Measurements from ENCODE around the gene RNF220. TPM values are rescaled to one million over a fixed set of nuclear protein-coding genes. Genes with fewer than 3 reads are reported as not detected.

The RNF220 gene
- total and polyA plus RNA-seq, 4 donors: 44.2 to 70.5 (median 52.8) TPM

- H3K4me1 ChIP-seq (ENCODE audit: control insufficient read depth in 1 of 2, insufficient read depth in 2 of 2, low read length in 2 of 2): no peaks in the 10 kb centered on the region
- no peak overlapping the region for H3K4me3 ChIP-seq (ENCODE audit: low read length in 2 of 2)
- no peaks in the 10 kb centered on the region for H3K9me3 ChIP-seq (ENCODE audit: control insufficient read depth, low read length)
- ATAC-seq (ENCODE audit: low FRiP score) (no peak), DNase-seq (no peak)
- H3K36me3 ChIP-seq (ENCODE audit: control insufficient read depth in 1 of 2, insufficient read depth in 2 of 2, low read length in 1 of 2): no peaks in the 10 kb centered on the region
- intact Hi-C loops (cut with DNase I): no loop called here
- 57 to 63% methylated on average over 1 of the region's 1 CpG for WGBS, 2 donors
- H3K27me3 ChIP-seq (ENCODE audit: control insufficient read depth in 1 of 2, insufficient read depth in 2 of 2, low read length in 1 of 2): no peaks in the 10 kb centered on the region
- H3K27ac ChIP-seq (ENCODE audit: low read depth in 1 of 2, low read length in 2 of 2): no peak overlapping the region
Observed at GRCh38 chr1:44515416-44515815, 110.4 kb downstream of the RNF220 start.

- Histone ChIP-seq H3K27ac (ENCODE audit: low read depth in 1 of 2, low read length in 2 of 2) (no peak overlapping the region), H3K27me3 (ENCODE audit: control insufficient read depth in 1 of 2, insufficient read depth in 2 of 2, low read length in 1 of 2) (no peaks in the 10 kb centered on the region), H3K4me3 (ENCODE audit: low read length in 2 of 2) (no peak overlapping the region), H3K9me3 (ENCODE audit: control insufficient read depth, low read length) (no peaks in the 10 kb centered on the region), H3K36me3 (ENCODE audit: control insufficient read depth in 1 of 2, insufficient read depth in 2 of 2, low read length in 1 of 2) (no peaks in the 10 kb centered on the region), H3K4me1 (ENCODE audit: control insufficient read depth in 1 of 2, insufficient read depth in 2 of 2, low read length in 2 of 2) (no peaks in the 10 kb centered on the region)
- ATAC-seq (ENCODE audit: low FRiP score): no peak
- WGBS, 2 donors: 72 to 74% methylated on average over 7 of the region's 7 CpGs
- DNase-seq: no peak
- intact Hi-C loops (cut with DNase I): no loop called here
Observed at GRCh38 chr1:44519035-44519676, 114.1 kb downstream of the RNF220 start.

DNA sequence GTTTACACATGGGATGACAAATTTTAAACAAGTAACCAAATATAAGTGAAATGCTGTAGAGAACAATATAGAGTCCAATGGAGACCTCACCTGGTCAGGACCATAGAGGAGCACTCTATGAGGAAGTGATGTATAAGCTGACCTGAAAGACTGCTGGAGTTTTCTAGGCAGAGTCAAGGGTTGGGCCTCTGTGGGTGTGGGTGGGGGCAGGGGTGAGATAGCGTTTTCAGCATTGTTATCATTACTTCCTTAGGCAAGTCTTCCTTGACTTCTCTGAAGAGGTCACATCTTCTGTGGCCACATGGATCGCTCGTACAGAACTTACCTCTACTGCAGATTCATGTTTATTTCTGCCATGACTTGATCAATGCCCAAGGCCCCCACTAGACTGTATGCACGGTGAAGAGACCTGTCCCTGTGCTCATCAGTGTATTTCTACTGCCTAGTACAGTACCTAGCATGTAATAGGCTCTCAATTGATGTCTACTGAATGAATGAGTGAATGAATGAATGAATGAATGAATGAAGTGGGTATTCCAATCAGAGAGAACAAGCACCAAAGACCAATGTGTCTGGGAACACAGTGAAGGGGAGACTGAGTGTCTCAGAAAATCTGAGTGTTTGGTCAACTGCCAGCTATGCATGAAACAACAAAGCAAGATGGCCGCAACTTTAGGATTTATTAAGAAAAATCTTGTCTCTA, 116.5 kb downstream of the RNF220 start:
- H3K9me3 ChIP-seq (ENCODE audit: control insufficient read depth, low read length): no peaks in the 10 kb centered on the region
- no peaks in the 10 kb centered on the region for H3K4me1 ChIP-seq (ENCODE audit: control insufficient read depth in 1 of 2, insufficient read depth in 2 of 2, low read length in 2 of 2)
- no peaks in the 10 kb centered on the region for H3K27me3 ChIP-seq (ENCODE audit: control insufficient read depth in 1 of 2, insufficient read depth in 2 of 2, low read length in 1 of 2)
- intact Hi-C loops (cut with DNase I): no loop called here
- no peak overlapping the region for H3K4me3 ChIP-seq (ENCODE audit: low read length in 2 of 2)
- no peaks in the 10 kb centered on the region for H3K36me3 ChIP-seq (ENCODE audit: control insufficient read depth in 1 of 2, insufficient read depth in 2 of 2, low read length in 1 of 2)
- ATAC-seq (ENCODE audit: low FRiP score): no peak
- no peak for DNase-seq
- WGBS, 2 donors: 76 to 87% methylated on average over 5 of the region's 5 CpGs
- no peak overlapping the region for H3K27ac ChIP-seq (ENCODE audit: low read depth in 1 of 2, low read length in 2 of 2)

- Histone ChIP-seq H3K4me3 (ENCODE audit: low read length in 2 of 2) (no peak overlapping the region), H3K27ac (ENCODE audit: low read depth in 1 of 2, low read length in 2 of 2) (no peak overlapping the region), H3K4me1 (ENCODE audit: control insufficient read depth in 1 of 2, insufficient read depth in 2 of 2, low read length in 2 of 2) (no peaks in the 10 kb centered on the region), H3K36me3 (ENCODE audit: control insufficient read depth in 1 of 2, insufficient read depth in 2 of 2, low read length in 1 of 2) (no peaks in the 10 kb centered on the region), H3K9me3 (ENCODE audit: control insufficient read depth, low read length) (no peaks in the 10 kb centered on the region), H3K27me3 (ENCODE audit: control insufficient read depth in 1 of 2, insufficient read depth in 2 of 2, low read length in 1 of 2) (no peaks in the 10 kb centered on the region)
- no peak for ATAC-seq (ENCODE audit: low FRiP score)
- intact Hi-C loops (cut with DNase I): no loop called here
- WGBS, 2 donors: 47 to 51% methylated on average over 23 of the region's 23 CpGs
- DNase-seq: no peak
Observed at GRCh38 chr1:44523593-44524591, 118.8 kb downstream of the RNF220 start.

DNA sequence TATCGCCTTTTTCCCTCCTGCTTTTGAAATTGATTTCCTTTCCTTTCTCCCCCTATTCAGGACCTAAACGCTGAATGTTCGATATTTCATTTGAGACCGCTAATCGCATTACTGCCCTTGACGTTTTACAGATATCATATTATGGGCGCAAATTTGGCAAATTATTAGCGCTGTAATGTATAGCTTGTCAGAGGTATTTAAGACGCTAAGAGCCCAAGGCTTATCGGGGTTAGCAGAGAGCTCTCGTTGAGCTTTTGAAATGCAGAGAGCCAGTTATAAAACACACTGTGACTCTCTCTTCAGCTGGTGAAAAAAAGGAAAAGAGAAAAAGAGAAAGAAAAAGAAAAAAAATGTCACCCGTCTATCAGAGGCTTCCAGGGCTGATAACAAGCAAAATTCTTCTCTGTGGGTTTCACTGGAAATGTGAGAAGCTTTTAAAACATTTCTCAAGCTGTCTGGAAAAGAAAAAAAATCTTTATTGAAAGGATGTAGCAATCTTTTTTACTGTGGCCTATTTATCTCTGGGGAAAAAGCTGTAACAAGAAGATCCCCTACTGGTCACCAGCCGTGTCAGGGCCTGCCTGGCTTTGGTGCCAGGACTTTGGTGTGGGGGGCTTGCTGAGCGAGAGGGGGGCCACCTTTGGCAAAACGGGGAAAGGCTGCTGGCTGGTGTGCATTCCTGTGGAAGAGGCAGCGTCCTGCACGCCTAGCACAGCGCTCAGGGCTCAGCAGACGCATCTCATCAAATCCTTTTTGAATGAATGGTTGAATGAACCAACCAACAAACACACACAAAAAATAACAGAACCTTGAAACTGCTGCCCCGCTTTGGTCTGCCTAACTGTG, 119.8 kb downstream of the RNF220 start:
- intact Hi-C loops (cut with DNase I): no loop called here
- 20 to 23% methylated on average over 20 of the region's 20 CpGs for WGBS, 2 donors

GRCh38 chr1:44526295-44527073, 121.4 kb downstream of the RNF220 start:
- Histone ChIP-seq H3K27ac (ENCODE audit: low read depth in 1 of 2, low read length in 2 of 2) (no peak overlapping the region), H3K9me3 (ENCODE audit: control insufficient read depth, low read length) (no peaks in the 10 kb centered on the region), H3K36me3 (ENCODE audit: control insufficient read depth in 1 of 2, insufficient read depth in 2 of 2, low read length in 1 of 2) (no peaks in the 10 kb centered on the region), H3K4me3 (ENCODE audit: low read length in 2 of 2) (no peak overlapping the region), H3K27me3 (ENCODE audit: control insufficient read depth in 1 of 2, insufficient read depth in 2 of 2, low read length in 1 of 2) (no peaks in the 10 kb centered on the region), H3K4me1 (ENCODE audit: control insufficient read depth in 1 of 2, insufficient read depth in 2 of 2, low read length in 2 of 2) (no peaks in the 10 kb centered on the region)
- DNase-seq (no peak), ATAC-seq (ENCODE audit: low FRiP score) (no peak)
- WGBS, 2 donors: 94 to 96% methylated on average over 4 of the region's 4 CpGs
- intact Hi-C loops (cut with DNase I): no loop called here

More for the DNA sequence above, 119.8 kb downstream of the RNF220 start:
- no peak for DNase-seq
- Histone ChIP-seq H3K4me1 (ENCODE audit: control insufficient read depth in 1 of 2, insufficient read depth in 2 of 2, low read length in 2 of 2) (no peaks in the 10 kb centered on the region), H3K4me3 (ENCODE audit: low read length in 2 of 2) (no peak overlapping the region), H3K27ac (ENCODE audit: low read depth in 1 of 2, low read length in 2 of 2) (no peak overlapping the region), H3K27me3 (ENCODE audit: control insufficient read depth in 1 of 2, insufficient read depth in 2 of 2, low read length in 1 of 2) (no peaks in the 10 kb centered on the region), H3K9me3 (ENCODE audit: control insufficient read depth, low read length) (no peaks in the 10 kb centered on the region), H3K36me3 (ENCODE audit: control insufficient read depth in 1 of 2, insufficient read depth in 2 of 2, low read length in 1 of 2) (no peaks in the 10 kb centered on the region)
- no peak for ATAC-seq (ENCODE audit: low FRiP score)

DNA sequence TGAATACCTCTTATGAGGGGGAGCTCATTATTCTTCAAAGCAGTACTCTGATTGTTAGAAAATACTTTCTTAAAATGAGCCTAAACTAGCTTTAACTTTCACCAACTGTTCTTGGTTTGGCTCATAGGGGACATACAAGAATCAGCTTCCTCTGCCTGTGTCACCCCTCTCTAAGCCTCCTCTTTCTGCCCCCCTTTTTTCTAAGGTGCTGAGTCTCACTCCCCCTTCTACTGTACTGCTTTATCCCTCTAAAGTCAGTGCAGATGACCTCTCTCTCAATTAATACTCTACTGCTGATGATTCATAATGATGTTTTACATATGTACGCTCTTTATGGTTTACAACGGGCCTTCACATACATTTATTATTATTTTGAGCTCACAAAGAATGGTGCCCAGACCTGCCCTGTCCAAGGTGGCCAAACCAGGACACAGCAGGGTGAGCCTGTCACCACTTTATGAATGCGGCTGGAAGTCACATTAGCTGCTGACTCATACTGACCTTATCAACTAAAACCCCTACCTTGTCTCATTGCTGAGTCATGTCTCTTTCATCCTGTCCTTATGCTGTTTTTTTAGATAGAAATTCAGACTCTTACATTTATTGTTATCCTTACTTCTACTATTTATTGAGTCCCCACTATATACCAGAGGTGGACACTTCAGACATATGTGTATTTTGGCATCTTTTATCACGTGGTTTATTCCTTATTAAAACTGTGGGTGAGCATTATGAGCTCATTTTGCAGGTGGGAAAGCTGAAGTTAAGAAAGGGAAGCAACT, 126.9 kb downstream of the RNF220 start:
- H3K4me1 ChIP-seq (ENCODE audit: control insufficient read depth in 1 of 2, insufficient read depth in 2 of 2, low read length in 2 of 2): no peaks in the 10 kb centered on the region
- H3K27ac ChIP-seq (ENCODE audit: low read depth in 1 of 2, low read length in 2 of 2): no peak overlapping the region
- intact Hi-C loops (cut with DNase I): no loop called here
- no peak for DNase-seq
- ATAC-seq (ENCODE audit: low FRiP score): no peak
- H3K27me3 ChIP-seq (ENCODE audit: control insufficient read depth in 1 of 2, insufficient read depth in 2 of 2, low read length in 1 of 2): no peaks in the 10 kb centered on the region
- no peaks in the 10 kb centered on the region for H3K36me3 ChIP-seq (ENCODE audit: control insufficient read depth in 1 of 2, insufficient read depth in 2 of 2, low read length in 1 of 2)
- WGBS, 2 donors: 30 to 44% methylated on average over 4 of the region's 4 CpGs
- peaks cover 2% of the 10 kb centered on the region for H3K9me3 ChIP-seq (ENCODE audit: control insufficient read depth, low read length)
- no peak overlapping the region for H3K4me3 ChIP-seq (ENCODE audit: low read length in 2 of 2)

All from aorta (tissue), 5 donors.